ENCODE results near the gene DPYSL5. TPM values are rescaled to one million over a fixed set of nuclear protein-coding genes. Genes with fewer than 3 reads are reported as not detected.

DPYSL5 gene
- total RNA-seq (ENCODE audit: low replicate concordance), result not detected in 2 replicates

- DNase-seq (ENCODE audit: low read depth), result no peak
- H3K4me3 ChIP-seq (ENCODE audit: low read depth, low read length), result peak within 1 kb of the TSS; percentile 31
- TF ChIP-seq, protein P1, sequence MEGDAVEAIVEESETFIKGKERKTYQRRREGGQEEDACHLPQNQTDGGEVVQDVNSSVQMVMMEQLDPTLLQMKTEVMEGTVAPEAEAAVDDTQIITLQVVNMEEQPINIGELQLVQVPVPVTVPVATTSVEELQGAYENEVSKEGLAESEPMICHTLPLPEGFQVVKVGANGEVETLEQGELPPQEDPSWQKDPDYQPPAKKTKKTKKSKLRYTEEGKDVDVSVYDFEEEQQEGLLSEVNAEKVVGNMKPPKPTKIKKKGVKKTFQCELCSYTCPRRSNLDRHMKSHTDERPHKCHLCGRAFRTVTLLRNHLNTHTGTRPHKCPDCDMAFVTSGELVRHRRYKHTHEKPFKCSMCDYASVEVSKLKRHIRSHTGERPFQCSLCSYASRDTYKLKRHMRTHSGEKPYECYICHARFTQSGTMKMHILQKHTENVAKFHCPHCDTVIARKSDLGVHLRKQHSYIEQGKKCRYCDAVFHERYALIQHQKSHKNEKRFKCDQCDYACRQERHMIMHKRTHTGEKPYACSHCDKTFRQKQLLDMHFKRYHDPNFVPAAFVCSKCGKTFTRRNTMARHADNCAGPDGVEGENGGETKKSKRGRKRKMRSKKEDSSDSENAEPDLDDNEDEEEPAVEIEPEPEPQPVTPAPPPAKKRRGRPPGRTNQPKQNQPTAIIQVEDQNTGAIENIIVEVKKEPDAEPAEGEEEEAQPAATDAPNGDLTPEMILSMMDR (IDR thresholded peaks at IDR 0.05; ENCODE audit: insufficient read depth, low read length), result no peak
These were observed at the start of gene DPYSL5 for GRCh38 chr2:26847655-26848335. Gene DPYSL5, plus strand, starts transcription at chr2:26848132. Its CDS starts 50,368 bp downstream, at chr2:26898500.

DNA sequence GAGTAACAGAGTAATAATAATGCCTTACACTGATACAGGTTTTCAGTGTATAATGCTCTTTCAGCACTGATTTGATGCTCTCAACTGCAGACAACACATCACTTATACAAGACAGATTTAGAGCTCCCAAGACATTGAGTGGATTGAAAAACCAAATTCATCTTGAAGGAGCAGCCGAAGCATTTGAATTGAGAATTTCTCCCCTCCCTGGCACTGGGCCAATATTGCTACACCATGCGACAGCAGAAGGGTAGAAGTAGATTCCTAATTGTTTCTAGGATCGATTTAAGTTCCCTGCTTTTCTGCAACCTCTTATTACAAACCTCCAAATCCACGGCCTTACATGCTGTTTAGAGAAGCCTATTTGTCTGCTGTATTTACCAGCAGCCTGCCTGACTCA lies 46.6 kb upstream of the DPYSL5 start:
- H3K4me3 ChIP-seq (ENCODE audit: low read depth, low read length), result no peak overlapping the region
- DNase-seq (ENCODE audit: low read depth), result no peak
- TF ChIP-seq, protein P1 (IDR thresholded peaks at IDR 0.05; ENCODE audit: insufficient read depth, low read length), result no peak

DNA sequence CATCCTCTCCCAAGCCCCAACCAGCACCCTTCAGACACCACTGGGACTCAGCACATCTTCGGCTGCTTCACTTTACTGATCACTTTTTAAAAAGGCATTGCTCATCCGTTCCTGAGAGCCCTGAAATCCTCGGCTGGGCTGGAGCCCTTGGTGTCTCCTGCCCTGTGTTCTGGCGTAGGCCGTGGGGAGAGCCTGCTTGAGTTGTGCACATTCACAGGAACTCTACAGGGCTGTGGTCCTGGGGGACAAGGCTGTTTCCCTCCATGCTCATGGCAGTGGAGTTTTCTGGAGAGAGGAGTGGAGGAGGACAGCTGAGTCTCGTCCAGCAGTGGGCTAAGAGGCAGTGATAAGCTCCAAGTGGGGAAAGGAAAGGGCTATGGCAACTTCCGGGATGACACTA lies 46.1 kb upstream of the DPYSL5 start:
- no peak overlapping the region for H3K4me3 ChIP-seq (ENCODE audit: low read depth, low read length)
- TF ChIP-seq, protein P1 (IDR thresholded peaks at IDR 0.05; ENCODE audit: insufficient read depth, low read length), result no peak
- no peak for DNase-seq (ENCODE audit: low read depth)

DNA sequence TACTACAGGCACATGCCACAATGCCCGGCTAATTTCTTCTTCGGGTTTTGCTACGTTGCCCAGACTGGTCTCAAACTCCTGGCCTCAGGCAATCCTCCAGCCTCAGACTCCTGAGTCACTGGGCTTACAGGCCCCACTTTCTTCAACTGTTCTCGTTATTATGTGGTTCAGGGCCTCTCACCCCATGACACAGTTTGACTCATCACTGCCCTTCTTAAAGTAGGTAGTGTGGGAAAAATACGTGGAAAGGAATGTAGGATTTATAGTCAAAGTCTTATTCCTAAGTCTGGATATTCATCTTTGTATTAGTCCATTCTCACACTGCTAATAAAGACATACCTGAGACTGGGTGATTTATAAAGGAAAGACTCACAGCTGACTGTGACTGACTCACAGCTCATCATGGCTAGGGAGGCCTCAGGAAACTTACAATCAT lies 42.7 kb upstream of the DPYSL5 start:
- TF ChIP-seq, protein P1 (IDR thresholded peaks at IDR 0.05; ENCODE audit: insufficient read depth, low read length), result no peak
- peak; percentile 35 for DNase-seq (ENCODE audit: low read depth)
- no peak overlapping the region for H3K4me3 ChIP-seq (ENCODE audit: low read depth, low read length)

GRCh38 chr2:26807788-26808460 lies 40.0 kb upstream of the DPYSL5 start:
- TF ChIP-seq, protein P1 (IDR thresholded peaks at IDR 0.05; ENCODE audit: insufficient read depth, low read length), result no peak
- peak; percentile 31 for DNase-seq (ENCODE audit: low read depth)
- no peak overlapping the region for H3K4me3 ChIP-seq (ENCODE audit: low read depth, low read length)

DNA sequence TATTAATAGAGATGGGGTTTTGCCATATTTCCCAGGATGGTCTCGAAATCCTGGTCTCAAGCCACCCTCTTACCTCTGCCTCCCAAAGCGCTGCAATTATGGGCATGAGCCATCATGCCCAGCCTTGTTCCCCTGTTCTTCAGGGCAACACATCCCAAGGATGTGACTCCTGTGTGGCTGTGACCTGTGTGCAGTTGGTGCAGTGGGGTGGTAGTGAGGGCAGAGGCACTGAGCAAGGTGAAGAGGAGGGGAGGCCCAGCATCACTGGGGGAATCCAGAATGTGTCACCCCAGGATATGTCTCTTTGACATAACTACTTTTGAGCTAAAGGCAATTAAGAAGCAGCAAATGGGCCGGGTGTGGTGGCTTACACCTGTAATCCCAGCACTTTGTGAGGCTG lies 38.7 kb upstream of the DPYSL5 start:
- H3K4me3 ChIP-seq (ENCODE audit: low read depth, low read length), result no peak overlapping the region
- TF ChIP-seq, protein P1 (IDR thresholded peaks at IDR 0.05; ENCODE audit: insufficient read depth, low read length), result no peak
- no peak for DNase-seq (ENCODE audit: low read depth)

All from fibroblast of the aortic adventitia (primary cell).